Measurements from ENCODE around the gene MAP2K5. TPM values are rescaled to one million over a fixed set of nuclear protein-coding genes. Genes with fewer than 3 reads are reported as not detected.

MAP2K5 gene
- total RNA-seq, 2 donors from 2014 or later, result 27.1 to 30.4 TPM

DNA sequence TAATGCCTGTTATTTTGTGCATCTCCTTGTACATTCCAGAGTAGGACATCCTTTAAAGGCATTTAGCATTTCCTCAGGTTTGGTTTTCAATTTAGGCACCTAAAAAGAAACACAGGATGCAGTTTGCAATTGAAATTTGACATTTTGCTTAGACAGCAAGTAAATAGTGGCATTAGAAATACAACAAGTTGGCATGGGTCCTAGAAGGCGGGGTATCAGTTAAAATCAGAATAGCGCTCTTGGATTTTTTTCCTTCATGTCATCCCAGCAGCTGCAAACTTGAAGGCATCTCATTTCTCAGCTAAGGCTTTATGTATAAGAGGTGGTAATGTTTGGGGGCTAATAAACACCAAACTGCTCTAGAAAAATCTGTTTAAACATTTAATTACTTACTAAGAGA is 235.3 kb downstream of the MAP2K5 start:
- DNase-seq (no peak), ATAC-seq (no peak)
- Mint-ChIP-seq H3K36me3 (ENCODE audit: low read depth) (peaks cover 8% of the 10 kb centered on the region), H3K27me3 (no peaks in the 10 kb centered on the region), H3K4me3 (no peak overlapping the region), H3K27ac (no peak overlapping the region), H3K4me1 (peaks cover 4% of the 10 kb centered on the region)
- no peaks in the 10 kb centered on the region for H3K9me3 ChIP-seq (ENCODE audit: control insufficient read depth, low read length, poor library complexity, severe bottlenecking)

DNA sequence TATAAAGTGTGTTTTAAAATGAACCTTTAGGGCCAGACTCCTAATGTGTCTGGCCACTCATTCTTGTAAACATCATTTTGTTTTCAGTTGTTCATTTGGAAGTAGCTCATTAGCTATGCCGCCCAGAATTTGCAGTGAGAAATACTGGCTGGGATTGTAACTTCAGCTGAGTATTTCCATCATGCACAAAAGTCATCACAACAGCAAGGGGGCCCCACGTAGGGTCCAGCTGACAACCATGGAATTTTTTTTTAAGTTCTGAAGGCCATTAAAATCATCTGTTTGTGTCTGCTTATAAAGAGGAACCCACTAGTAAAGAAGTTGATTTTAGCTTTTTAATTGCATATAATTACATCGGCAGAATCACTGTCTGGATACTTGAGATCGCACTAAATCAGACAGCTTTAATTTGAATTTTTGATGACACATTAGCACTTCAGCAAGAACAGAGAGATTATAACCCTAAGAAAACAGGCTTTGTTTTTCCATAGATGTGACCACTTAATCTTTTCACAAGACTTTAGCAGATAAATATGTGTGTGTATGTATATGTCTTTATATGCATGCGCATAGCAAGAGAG is 236.6 kb downstream of the MAP2K5 start:
- no peak overlapping the region for H3K27ac Mint-ChIP-seq
- H3K4me1 Mint-ChIP-seq, result peaks cover 11% of the 10 kb centered on the region
- DNase-seq (no peak), ATAC-seq (no peak)
- peaks cover 8% of the 10 kb centered on the region for H3K36me3 Mint-ChIP-seq (ENCODE audit: low read depth)
- no peaks in the 10 kb centered on the region for H3K27me3 Mint-ChIP-seq
- H3K9me3 ChIP-seq (ENCODE audit: control insufficient read depth, low read length, poor library complexity, severe bottlenecking), result no peaks in the 10 kb centered on the region
- H3K4me3 Mint-ChIP-seq, result no peak overlapping the region

GRCh38 chr15:67779549-67780111 is 237.1 kb downstream of the MAP2K5 start:
- ATAC-seq (no peak), DNase-seq (no peak)
- Mint-ChIP-seq H3K36me3 (ENCODE audit: low read depth) (peaks cover 8% of the 10 kb centered on the region), H3K4me1 (peaks cover 14% of the 10 kb centered on the region), H3K27ac (no peak overlapping the region), H3K27me3 (no peaks in the 10 kb centered on the region), H3K4me3 (no peak overlapping the region)
- no peaks in the 10 kb centered on the region for H3K9me3 ChIP-seq (ENCODE audit: control insufficient read depth, low read length, poor library complexity, severe bottlenecking)

GRCh38 chr15:67781061-67781460 is 238.6 kb downstream of the MAP2K5 start:
- Mint-ChIP-seq H3K27ac (no peak overlapping the region), H3K4me3 (no peak overlapping the region), H3K36me3 (ENCODE audit: low read depth) (peaks cover 8% of the 10 kb centered on the region), H3K4me1 (peaks cover 24% of the 10 kb centered on the region), H3K27me3 (no peaks in the 10 kb centered on the region)
- H3K9me3 ChIP-seq (ENCODE audit: control insufficient read depth, low read length, poor library complexity, severe bottlenecking), result no peaks in the 10 kb centered on the region
- no peak for ATAC-seq
- DNase-seq, result no peak

DNA sequence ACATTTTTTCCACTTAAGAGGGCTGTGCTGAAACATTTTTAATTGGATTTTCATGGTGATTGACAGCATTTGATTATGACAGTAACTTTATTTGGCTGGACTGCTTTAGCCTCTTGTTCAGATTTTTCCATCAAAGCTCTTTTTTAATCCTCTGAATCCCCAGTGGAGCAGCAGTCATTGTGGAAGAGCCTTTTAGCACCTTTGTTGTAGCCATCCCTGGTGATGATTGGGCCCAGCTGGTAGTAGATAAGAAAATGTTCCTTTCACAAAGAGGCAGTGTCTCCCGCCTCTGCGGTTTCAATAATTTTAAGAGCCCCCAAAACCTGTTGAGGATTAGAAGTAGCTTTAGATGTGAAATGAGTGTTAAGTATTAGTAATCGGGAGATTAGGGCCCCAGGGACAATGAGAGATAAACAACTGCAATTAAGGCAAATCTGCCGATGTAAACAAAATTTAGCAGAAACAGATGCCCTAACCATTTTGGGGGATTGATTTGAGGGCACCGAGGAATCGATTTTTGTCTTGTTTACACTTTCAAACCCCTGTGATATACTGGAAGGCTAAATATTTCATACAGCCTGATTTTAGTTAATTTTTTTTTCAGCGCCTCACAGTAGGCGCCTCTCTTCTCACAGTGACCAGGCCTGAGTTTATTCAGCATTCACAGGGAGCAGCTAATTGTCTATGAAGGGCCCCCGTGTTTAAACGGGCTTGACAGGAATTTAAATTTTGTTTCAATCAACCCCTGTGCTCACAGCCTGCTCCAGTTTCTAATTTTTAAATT is 239.6 kb downstream of the MAP2K5 start:
- peaks cover 24% of the 10 kb centered on the region for H3K4me1 Mint-ChIP-seq
- no peaks in the 10 kb centered on the region for H3K27me3 Mint-ChIP-seq
- H3K9me3 ChIP-seq (ENCODE audit: control insufficient read depth, low read length, poor library complexity, severe bottlenecking), result no peaks in the 10 kb centered on the region
- H3K27ac Mint-ChIP-seq, result no peak overlapping the region
- H3K4me3 Mint-ChIP-seq, result no peak overlapping the region
- DNase-seq (no peak), ATAC-seq (no peak)
- H3K36me3 Mint-ChIP-seq (ENCODE audit: low read depth), result peaks cover 4% of the 10 kb centered on the region

DNA sequence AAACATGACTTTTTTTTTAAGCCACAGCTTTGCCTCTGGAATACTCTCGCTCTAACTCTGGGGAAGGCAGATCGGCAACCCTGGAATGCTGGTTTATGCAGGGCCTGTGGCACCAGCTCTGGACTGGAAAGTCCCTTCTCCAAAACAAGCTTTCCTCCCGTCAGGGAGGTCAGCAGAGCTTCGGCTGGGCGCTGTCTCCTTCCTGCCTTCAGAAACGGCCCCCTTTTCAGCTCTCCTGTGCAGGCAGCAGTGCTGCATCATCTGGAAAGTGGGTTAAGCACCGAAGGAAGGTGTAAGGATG is 240.1 kb downstream of the MAP2K5 start:
- Mint-ChIP-seq H3K4me3 (no peak overlapping the region), H3K36me3 (ENCODE audit: low read depth) (peaks cover 4% of the 10 kb centered on the region), H3K27me3 (no peaks in the 10 kb centered on the region), H3K27ac (no peak overlapping the region), H3K4me1 (peaks cover 24% of the 10 kb centered on the region)
- ATAC-seq (no peak), DNase-seq (no peak)
- no peaks in the 10 kb centered on the region for H3K9me3 ChIP-seq (ENCODE audit: control insufficient read depth, low read length, poor library complexity, severe bottlenecking)

- H3K36me3 Mint-ChIP-seq (ENCODE audit: low read depth), result peaks cover 4% of the 10 kb centered on the region
- H3K27ac Mint-ChIP-seq, result peak overlapping the region; percentile 61
Observed at GRCh38 chr15:67783303-67783702, 240.8 kb downstream of the MAP2K5 start.

DNA sequence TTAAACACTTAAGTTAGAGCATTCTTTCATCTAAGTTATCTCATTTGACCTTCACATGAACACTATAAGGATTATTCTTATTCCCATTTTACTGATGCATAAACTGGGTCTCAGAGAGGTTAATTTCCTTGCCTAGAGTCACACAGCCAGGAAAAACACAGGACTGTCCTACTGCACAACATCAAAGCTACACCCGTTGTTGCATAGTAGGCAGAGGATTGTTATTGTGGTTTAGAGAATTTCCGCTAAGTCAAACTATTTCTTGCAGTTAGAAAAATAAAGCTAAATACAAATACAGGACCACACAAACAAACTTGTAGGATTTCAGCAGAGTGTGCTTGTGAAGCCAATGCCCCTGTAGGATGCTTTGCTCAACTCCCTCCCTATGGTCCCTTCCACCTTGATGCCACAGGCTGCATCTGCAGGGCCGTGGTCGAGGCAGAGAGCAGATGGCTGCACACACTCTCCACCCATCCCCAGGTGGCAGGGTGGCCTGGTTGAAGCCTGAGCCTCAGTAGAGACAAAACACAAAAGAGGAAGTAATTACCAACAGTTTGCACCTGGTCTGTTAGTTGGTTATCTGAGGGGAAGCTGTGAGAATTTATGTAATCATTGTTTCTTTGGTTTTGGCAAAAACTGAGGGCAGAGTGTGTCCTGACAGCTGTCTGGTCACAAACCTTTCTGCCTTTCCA is 241.7 kb downstream of the MAP2K5 start:
- peaks cover 4% of the 10 kb centered on the region for H3K36me3 Mint-ChIP-seq (ENCODE audit: low read depth)
- H3K4me1 Mint-ChIP-seq, result peaks cover 24% of the 10 kb centered on the region
- ATAC-seq (peak; percentile 63), DNase-seq (no peak)
- no peaks in the 10 kb centered on the region for H3K9me3 ChIP-seq (ENCODE audit: control insufficient read depth, low read length, poor library complexity, severe bottlenecking)
- H3K4me3 Mint-ChIP-seq, result peak overlapping the region; percentile 41
- H3K27me3 Mint-ChIP-seq, result no peaks in the 10 kb centered on the region
- peak overlapping the region; percentile 74 for H3K27ac Mint-ChIP-seq

More at GRCh38 chr15:67783303-67783702, 240.8 kb downstream of the MAP2K5 start:
- H3K4me3 Mint-ChIP-seq, result peak overlapping the region; percentile 21
- no peaks in the 10 kb centered on the region for H3K9me3 ChIP-seq (ENCODE audit: control insufficient read depth, low read length, poor library complexity, severe bottlenecking)
- DNase-seq (peak in 1 of 3 donors; percentile 32), ATAC-seq (peak; percentile 89)
- H3K27me3 Mint-ChIP-seq, result no peaks in the 10 kb centered on the region
- peaks cover 24% of the 10 kb centered on the region for H3K4me1 Mint-ChIP-seq

- Mint-ChIP-seq H3K27ac (peak overlapping the region; percentile 74), H3K4me1 (peaks cover 24% of the 10 kb centered on the region), H3K36me3 (ENCODE audit: low read depth) (peaks cover 4% of the 10 kb centered on the region), H3K27me3 (no peaks in the 10 kb centered on the region), H3K4me3 (no peak overlapping the region)
- no peak for ATAC-seq
- no peak for DNase-seq
- no peaks in the 10 kb centered on the region for H3K9me3 ChIP-seq (ENCODE audit: control insufficient read depth, low read length, poor library complexity, severe bottlenecking)
Observed at GRCh38 chr15:67784856-67785430, 242.4 kb downstream of the MAP2K5 start.

- no peak for ATAC-seq
- DNase-seq, result no peak
- Mint-ChIP-seq H3K4me3 (no peak overlapping the region), H3K4me1 (peaks cover 24% of the 10 kb centered on the region), H3K27me3 (no peaks in the 10 kb centered on the region), H3K36me3 (ENCODE audit: low read depth) (peaks cover 4% of the 10 kb centered on the region), H3K27ac (peak overlapping the region; percentile 74)
- no peaks in the 10 kb centered on the region for H3K9me3 ChIP-seq (ENCODE audit: control insufficient read depth, low read length, poor library complexity, severe bottlenecking)
Observed at GRCh38 chr15:67785431-67785830, 242.9 kb downstream of the MAP2K5 start.

GRCh38 chr15:67786646-67787045 is 244.1 kb downstream of the MAP2K5 start:
- H3K4me3 Mint-ChIP-seq, result no peak overlapping the region
- no peaks in the 10 kb centered on the region for H3K27me3 Mint-ChIP-seq
- peaks cover 24% of the 10 kb centered on the region for H3K4me1 Mint-ChIP-seq
- DNase-seq (no peak), ATAC-seq (no peak)
- peak overlapping the region; percentile 8 for H3K27ac Mint-ChIP-seq
- H3K9me3 ChIP-seq (ENCODE audit: control insufficient read depth, low read length, poor library complexity, severe bottlenecking), result no peaks in the 10 kb centered on the region
- peaks cover 4% of the 10 kb centered on the region for H3K36me3 Mint-ChIP-seq (ENCODE audit: low read depth)

- DNase-seq (no peak), ATAC-seq (no peak)
- H3K27me3 Mint-ChIP-seq, result no peaks in the 10 kb centered on the region
- no peak overlapping the region for H3K4me3 Mint-ChIP-seq
- H3K27ac Mint-ChIP-seq, result no peak overlapping the region
- H3K9me3 ChIP-seq (ENCODE audit: control insufficient read depth, low read length, poor library complexity, severe bottlenecking), result no peaks in the 10 kb centered on the region
- H3K36me3 Mint-ChIP-seq (ENCODE audit: low read depth), result peaks cover 4% of the 10 kb centered on the region
- peaks cover 13% of the 10 kb centered on the region for H3K4me1 Mint-ChIP-seq
Observed at GRCh38 chr15:67788986-67789385, 246.5 kb downstream of the MAP2K5 start.

All from T-helper 17 cell (primary cell).